WI38 (cell line): ENCODE results near the gene FOXL3.

Experiments used
- H3K4me3 ChIP-seq: 2 replicates; pipeline ENCODE4 v1.5.1; 2011; ENCODE audit warnings: low read depth, mild to moderate bottlenecking, control low read depth, low read length
- CTCF ChIP-seq: IDR thresholded peaks from 2 replicates; pipeline ENCODE4 v1.5.1; 2012; ENCODE audit warnings: low read depth, mild to moderate bottlenecking, control low read depth, low read length

Gene FOXL3

GRCh38 chr7:317643-318405 is 27.9 kb downstream of the FOXL3 start:
- TF ChIP-seq CTCF = no peak
- H3K4me3 ChIP-seq = no peak overlapping the region

GRCh38 chr7:318476-318875 is 28.5 kb downstream of the FOXL3 start:
- no peak for TF ChIP-seq CTCF
- H3K4me3 ChIP-seq = no peak overlapping the region

GRCh38 chr7:318878-319661 is 29.1 kb downstream of the FOXL3 start:
- no peak for TF ChIP-seq CTCF
- no peak overlapping the region for H3K4me3 ChIP-seq

GRCh38 chr7:320297-320696 is 30.3 kb downstream of the FOXL3 start:
- TF ChIP-seq CTCF = no peak
- H3K4me3 ChIP-seq = no peak overlapping the region

- H3K4me3 ChIP-seq = no peak overlapping the region
- peak; percentile 73 for TF ChIP-seq CTCF
Observed at GRCh38 chr7:322111-322671, 32.2 kb downstream of the FOXL3 start.

- no peak for TF ChIP-seq CTCF
- H3K4me3 ChIP-seq = no peak overlapping the region
Observed at GRCh38 chr7:322708-323111, 32.7 kb downstream of the FOXL3 start.

- no peak for TF ChIP-seq CTCF
- no peak overlapping the region for H3K4me3 ChIP-seq
Observed at GRCh38 chr7:323410-323809, 33.4 kb downstream of the FOXL3 start.
